SU-DHL-6 (cell line): ENCODE data around the gene GORASP1.

Experiments used
- CTCF ChIP-seq: fragments of 200-600 bp; sonication (generic); IDR thresholded peaks from one replicate; pipeline ENCODE4 v1.5.1; 2017; ENCODE audit warnings: antibody characterized with exemption, mild to moderate bottlenecking, low read length, moderate library complexity; ENCODE audit not compliant: insufficient read depth, poor library complexity, severe bottlenecking
- EZH2phosphoT487 ChIP-seq: fragments of 200-600 bp; sonication (generic), shearing (Covaris generic); conservative IDR thresholded peaks from 2 replicates; pipeline ENCODE4 v1.6.1; 2018; ENCODE audit warnings: mild to moderate bottlenecking, antibody characterized with exemption, low read length, moderate library complexity, mixed read lengths

GRCh38 chr3:39141171-39141995 lies 34.0 kb upstream of the GORASP1 start:
- no peak for TF ChIP-seq EZH2phosphoT487
- TF ChIP-seq CTCF, result no peak
